ENCODE data around the gene GPC5.

DNA sequence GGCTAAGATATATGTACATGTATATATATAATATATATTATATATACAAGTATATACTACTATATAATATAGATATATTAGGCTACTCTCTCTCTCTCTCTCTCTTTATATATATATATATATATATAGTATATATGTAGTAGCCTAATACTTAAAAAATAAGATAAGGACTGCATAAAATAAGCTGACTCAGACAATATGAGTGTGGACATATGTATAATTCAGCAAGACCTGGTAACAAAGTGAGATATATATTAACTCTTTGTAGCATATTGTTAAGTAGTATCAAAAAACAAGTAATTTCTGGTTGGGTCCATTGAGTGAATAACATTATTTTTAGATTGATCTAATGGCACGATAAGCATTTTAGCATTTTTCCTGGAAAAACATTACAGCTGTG, 509.0 kb downstream of the GPC5 start:
- TF ChIP-seq NPAS2 (CRISPR knock-in tag; IDR thresholded peaks at IDR 0.05; ENCODE audit: borderline replicate concordance): no peak
- TF ChIP-seq, protein P1, sequence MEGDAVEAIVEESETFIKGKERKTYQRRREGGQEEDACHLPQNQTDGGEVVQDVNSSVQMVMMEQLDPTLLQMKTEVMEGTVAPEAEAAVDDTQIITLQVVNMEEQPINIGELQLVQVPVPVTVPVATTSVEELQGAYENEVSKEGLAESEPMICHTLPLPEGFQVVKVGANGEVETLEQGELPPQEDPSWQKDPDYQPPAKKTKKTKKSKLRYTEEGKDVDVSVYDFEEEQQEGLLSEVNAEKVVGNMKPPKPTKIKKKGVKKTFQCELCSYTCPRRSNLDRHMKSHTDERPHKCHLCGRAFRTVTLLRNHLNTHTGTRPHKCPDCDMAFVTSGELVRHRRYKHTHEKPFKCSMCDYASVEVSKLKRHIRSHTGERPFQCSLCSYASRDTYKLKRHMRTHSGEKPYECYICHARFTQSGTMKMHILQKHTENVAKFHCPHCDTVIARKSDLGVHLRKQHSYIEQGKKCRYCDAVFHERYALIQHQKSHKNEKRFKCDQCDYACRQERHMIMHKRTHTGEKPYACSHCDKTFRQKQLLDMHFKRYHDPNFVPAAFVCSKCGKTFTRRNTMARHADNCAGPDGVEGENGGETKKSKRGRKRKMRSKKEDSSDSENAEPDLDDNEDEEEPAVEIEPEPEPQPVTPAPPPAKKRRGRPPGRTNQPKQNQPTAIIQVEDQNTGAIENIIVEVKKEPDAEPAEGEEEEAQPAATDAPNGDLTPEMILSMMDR (IDR thresholded peaks at IDR 0.05): no peak
- TF ChIP-seq SMC3 (IDR thresholded peaks at IDR 0.05): no peak
- no peak for TF ChIP-seq EP300 (IDR thresholded peaks at IDR 0.05)
- TF ChIP-seq, protein P2, sequence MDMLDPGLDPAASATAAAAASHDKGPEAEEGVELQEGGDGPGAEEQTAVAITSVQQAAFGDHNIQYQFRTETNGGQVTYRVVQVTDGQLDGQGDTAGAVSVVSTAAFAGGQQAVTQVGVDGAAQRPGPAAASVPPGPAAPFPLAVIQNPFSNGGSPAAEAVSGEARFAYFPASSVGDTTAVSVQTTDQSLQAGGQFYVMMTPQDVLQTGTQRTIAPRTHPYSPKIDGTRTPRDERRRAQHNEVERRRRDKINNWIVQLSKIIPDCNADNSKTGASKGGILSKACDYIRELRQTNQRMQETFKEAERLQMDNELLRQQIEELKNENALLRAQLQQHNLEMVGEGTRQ (IDR thresholded peaks at IDR 0.05): no peak
- no peak for TF ChIP-seq BHLHE40 (IDR thresholded peaks at IDR 0.05; ENCODE audit: low read depth, low read length)

Data from A549 (cell line).